Activated naive CD8-positive, alpha-beta T cell treated with anti-CD3 and anti-CD28 coated beads for 36 hours (primary cell): ENCODE measurements around the gene SUPT5H. TPM values are rescaled to one million over a fixed set of nuclear protein-coding genes. Genes with fewer than 3 reads are reported as not detected.

Source experiments
- DNase-seq: peaks from one replicate; pipeline ENCODE4 v3.0.0; 2021
- H3K27ac Mint-ChIP-seq: one replicate; pipeline ENCODE4 v1.8.0; 2022; ENCODE audit warnings: mild to moderate bottlenecking, moderate library complexity, mixed read lengths
- H3K27me3 Mint-ChIP-seq: one replicate; pipeline ENCODE4 v1.8.0; 2022; ENCODE audit warnings: mild to moderate bottlenecking, mixed read lengths
- H3K36me3 Mint-ChIP-seq: one replicate; pipeline ENCODE4 v1.8.0; 2021; ENCODE audit warnings: mild to moderate bottlenecking, mixed read lengths
- H3K4me1 Mint-ChIP-seq: one replicate; pipeline ENCODE4 v1.8.0; 2021; ENCODE audit warnings: mixed read lengths
- H3K4me3 Mint-ChIP-seq: one replicate; pipeline ENCODE4 v1.8.0; 2022; ENCODE audit warnings: mild to moderate bottlenecking, moderate library complexity, mixed read lengths
- H3K9me3 Mint-ChIP-seq: one replicate; pipeline ENCODE4 v1.8.0; 2022; ENCODE audit warnings: mixed read lengths
- total RNA-seq, 2 experiments: library from RNA; stranded (reverse); gene quantifications; one replicate each; pipeline ENCODE4 v1.2.3, GENCODE V29; 2021

Gene SUPT5H
- total RNA-seq, 2 experiments from 2014 or later: 179 to 182 TPM

DNA sequence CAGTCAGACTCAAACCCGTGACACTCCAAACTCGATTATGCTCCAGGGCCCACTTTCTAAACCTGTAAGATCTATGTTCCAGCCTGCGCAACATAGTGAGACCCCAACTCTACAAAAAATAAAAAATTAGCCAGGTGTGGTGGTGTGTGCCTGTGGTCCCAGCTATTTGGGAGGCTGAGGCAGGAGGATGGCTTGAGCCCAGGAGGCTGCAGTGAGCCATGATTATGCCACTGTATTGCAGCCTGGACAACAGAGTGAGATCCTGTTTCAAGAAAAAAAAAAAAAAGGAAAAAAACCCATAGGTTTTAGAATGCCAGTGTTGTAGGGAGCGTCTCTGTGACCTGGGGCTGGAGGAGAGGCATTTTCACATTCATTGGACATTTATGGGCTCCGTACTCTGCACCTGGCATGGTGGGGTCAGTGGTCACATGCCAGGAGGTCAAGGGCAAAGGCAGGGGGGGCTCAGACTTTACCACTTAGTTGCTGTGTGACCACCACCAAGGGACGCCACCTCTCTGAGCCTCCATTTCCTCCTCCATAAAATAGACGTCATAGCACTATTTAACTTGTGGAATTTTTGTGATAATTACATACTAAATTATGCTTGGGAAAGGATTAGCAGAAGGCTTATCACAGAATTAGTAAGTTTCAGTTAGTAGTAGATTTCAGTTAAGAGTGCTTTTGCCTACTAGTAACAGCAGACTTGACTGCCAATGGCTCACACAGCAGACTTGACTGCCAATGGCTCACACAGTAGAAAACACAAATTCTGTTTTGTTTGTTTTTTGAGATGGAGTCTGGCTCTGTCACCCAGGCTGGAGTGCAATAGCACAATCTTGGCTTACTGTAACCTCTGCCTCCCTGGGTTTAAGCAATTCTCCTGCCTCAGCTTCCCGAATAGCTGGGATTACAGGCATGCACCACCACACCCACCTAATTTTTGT lies 75.4 kb downstream of the SUPT5H start:
- no peaks in the 10 kb centered on the region for H3K36me3 Mint-ChIP-seq
- no peaks in the 10 kb centered on the region for H3K9me3 Mint-ChIP-seq
- H3K27me3 Mint-ChIP-seq: peaks cover 16% of the 10 kb centered on the region
- no peak overlapping the region for H3K27ac Mint-ChIP-seq
- H3K4me3 Mint-ChIP-seq: no peak overlapping the region
- DNase-seq: no peak
- peaks cover 7% of the 10 kb centered on the region for H3K4me1 Mint-ChIP-seq

DNA sequence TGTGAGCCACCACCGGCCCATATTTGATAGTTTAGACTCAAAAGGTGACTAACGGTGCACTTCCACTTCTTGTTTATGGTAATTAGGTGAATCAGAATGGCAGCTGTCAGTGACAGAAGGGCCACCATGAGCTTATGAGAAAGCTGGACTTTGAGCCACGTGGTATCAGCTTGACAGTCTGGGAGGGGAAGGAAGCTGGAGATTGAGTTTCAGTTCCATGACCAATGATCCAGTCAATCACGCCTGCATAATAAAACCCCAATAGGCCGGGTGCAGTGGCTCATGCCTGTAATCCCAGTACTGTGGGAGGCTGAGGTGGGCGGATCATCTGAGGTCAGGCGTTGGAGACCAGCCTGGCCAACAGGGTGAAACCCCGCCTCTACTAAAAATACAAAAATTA lies 79.1 kb downstream of the SUPT5H start:
- DNase-seq: no peak
- Mint-ChIP-seq H3K27ac (peak overlapping the region; percentile 8), H3K9me3 (no peaks in the 10 kb centered on the region), H3K36me3 (no peaks in the 10 kb centered on the region), H3K27me3 (no peaks in the 10 kb centered on the region), H3K4me1 (peaks cover 9% of the 10 kb centered on the region), H3K4me3 (no peak overlapping the region)

DNA sequence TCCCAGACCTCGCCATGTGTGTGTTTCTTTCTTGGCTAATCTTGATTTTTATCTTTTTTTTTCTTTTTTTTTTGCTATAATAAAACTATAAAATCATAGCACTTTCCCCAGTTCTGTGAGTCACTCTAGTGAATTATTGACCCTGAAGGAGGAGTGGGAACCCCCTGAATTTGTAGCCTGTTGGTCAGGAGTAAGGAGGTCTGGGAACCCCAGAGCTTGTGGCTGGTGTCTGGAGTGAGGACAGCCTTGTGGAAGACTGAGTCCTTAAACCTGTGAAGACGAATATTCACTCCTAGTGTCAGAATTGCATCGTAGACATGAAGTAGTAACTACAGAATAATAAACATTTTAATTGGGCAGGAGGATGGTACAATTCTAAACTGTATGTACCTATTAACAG lies 79.8 kb downstream of the SUPT5H start:
- Mint-ChIP-seq H3K4me3 (no peak overlapping the region), H3K9me3 (no peaks in the 10 kb centered on the region), H3K36me3 (no peaks in the 10 kb centered on the region), H3K4me1 (peaks cover 10% of the 10 kb centered on the region), H3K27ac (no peak overlapping the region), H3K27me3 (no peaks in the 10 kb centered on the region)
- DNase-seq: no peak

Other genes starting within 250 kb of the SUPT5H start
- gene NCCRP1, start 248.6 kb upstream of the SUPT5H start, total RNA-seq: not detected
- gene SYCN, start 241.3 kb upstream of the SUPT5H start, total RNA-seq: not detected
- gene IFNL3, start 200.6 kb upstream of the SUPT5H start, total RNA-seq: not detected
- gene IFNL4, start 196.7 kb upstream of the SUPT5H start, total RNA-seq: under 1 TPM; 0.14 to 0.25 TPM
- gene IFNL2, start 177.2 kb upstream of the SUPT5H start, total RNA-seq: not detected
- gene IFNL1, start 149.2 kb upstream of the SUPT5H start, total RNA-seq: not detected
- 1 to 10 TPM; 4.6 to 5.1 TPM for gene LRFN1, start 124.7 kb upstream of the SUPT5H start, total RNA-seq
- 100 to 1,000 TPM; 232 to 240 TPM for gene GMFG, start 109.5 kb upstream of the SUPT5H start, total RNA-seq
- 10 to 100 TPM; 36.2 to 36.5 TPM for gene SAMD4B, start 103.2 kb upstream of the SUPT5H start, total RNA-seq
- gene PAF1, start 54.5 kb upstream of the SUPT5H start, total RNA-seq: 10 to 100 TPM; 43.6 to 44.0 TPM
- gene MED29, start 54.2 kb upstream of the SUPT5H start, total RNA-seq: 10 to 100 TPM; 23.3 to 26.8 TPM
- gene ZFP36, start 38.7 kb upstream of the SUPT5H start, total RNA-seq: 10 to 100 TPM; 15.5 to 15.6 TPM
- gene PLEKHG2, start 32.9 kb upstream of the SUPT5H start, total RNA-seq: 10 to 100 TPM; 29.1 to 40.0 TPM
- gene RPS16, start 9.6 kb upstream of the SUPT5H start, total RNA-seq: 1,000 to 10,000 TPM; 3,164 to 3,181 TPM
- 100 to 1,000 TPM; 133 to 137 TPM for gene TIMM50, start 35.3 kb downstream of the SUPT5H start, total RNA-seq
- 1 to 10 TPM; 1.1 to 1.4 TPM for gene DLL3, start 53.4 kb downstream of the SUPT5H start, total RNA-seq
- not detected for gene SELENOV, start 69.6 kb downstream of the SUPT5H start, total RNA-seq
- gene EID2B, start 87.3 kb downstream of the SUPT5H start, total RNA-seq: 1 to 10 TPM; 2.4 to 2.7 TPM
- gene EID2, start 94.6 kb downstream of the SUPT5H start, total RNA-seq: 10 to 100 TPM; 13.6 to 14.2 TPM
- gene LGALS13, start 156.9 kb downstream of the SUPT5H start, total RNA-seq: not detected
- not detected for gene LGALS16, start 210.3 kb downstream of the SUPT5H start, total RNA-seq